T follicular helper cell (primary cell): Measurements from ENCODE around the gene GLUD1.
"Not testable (repeated sequence)": the region's sequence is repeated elsewhere in the genome, so short reads cannot be mapped to it uniquely, and the experiment has no call there.

Experiments used
- DNase-seq: peaks from one replicate; pipeline ENCODE4 v3.0.0-alpha.2; 2020; ENCODE audit warnings: low read depth

GLUD1 gene

GRCh38 chr10:87090779-87091178 lies 3.9 kb downstream of the GLUD1 start:
- DNase-seq: no peak

- DNase-seq: no peak
Observed at GRCh38 chr10:87089746-87090145, 4.9 kb downstream of the GLUD1 start.

GRCh38 chr10:87085537-87085936 lies 9.1 kb downstream of the GLUD1 start:
- DNase-seq: no peak

GRCh38 chr10:87084291-87084782 lies 10.3 kb downstream of the GLUD1 start:
- DNase-seq: not testable (repeated sequence)

- DNase-seq: peak; percentile 17
Observed at GRCh38 chr10:87083576-87084290, 10.9 kb downstream of the GLUD1 start.

- not testable (repeated sequence) for DNase-seq
Observed at GRCh38 chr10:87082219-87082618, 12.4 kb downstream of the GLUD1 start.

- not testable (repeated sequence) for DNase-seq
Observed at GRCh38 chr10:87081574-87081973, 13.1 kb downstream of the GLUD1 start.

GRCh38 chr10:87080621-87081020 lies 14.0 kb downstream of the GLUD1 start:
- DNase-seq: not testable (repeated sequence)

GRCh38 chr10:87079106-87079836 lies 15.4 kb downstream of the GLUD1 start:
- DNase-seq: no peak

GRCh38 chr10:87076421-87076820 lies 18.2 kb downstream of the GLUD1 start:
- DNase-seq: not testable (repeated sequence)

- no peak for DNase-seq
Observed at GRCh38 chr10:87072449-87072848, 22.2 kb downstream of the GLUD1 start.

- DNase-seq: no peak
Observed at GRCh38 chr10:87068281-87068680, 26.4 kb downstream of the GLUD1 start.

- no peak for DNase-seq
Observed at GRCh38 chr10:87066865-87067264, 27.8 kb downstream of the GLUD1 start.

- no peak for DNase-seq
Observed at GRCh38 chr10:87066178-87066577, 28.5 kb downstream of the GLUD1 start.

GRCh38 chr10:87064651-87065050 lies 30.0 kb downstream of the GLUD1 start:
- DNase-seq: no peak

- DNase-seq: no peak
Observed at GRCh38 chr10:87060280-87060928, 34.2 kb downstream of the GLUD1 start.

- DNase-seq: no peak
Observed at GRCh38 chr10:87059401-87059800, 35.2 kb downstream of the GLUD1 start.

- DNase-seq: no peak
Observed at GRCh38 chr10:87058171-87058570, 36.5 kb downstream of the GLUD1 start.

- no peak for DNase-seq
Observed at GRCh38 chr10:87054373-87055295, 40.0 kb downstream of the GLUD1 start.

- DNase-seq: no peak
Observed at GRCh38 chr10:87053577-87054181, 41.0 kb downstream of the GLUD1 start.

GRCh38 chr10:87053111-87053510 lies 41.5 kb downstream of the GLUD1 start:
- no peak for DNase-seq
